DMS 273 treated with DMSO at 0.1 percent for 48 hours (cell line): ENCODE measurements around the gene CDX1.

Experiments used
- DNase-seq: peaks from one replicate; lab custom pipeline; 2025; lab: John Stamatoyannopoulos, UW

CDX1 gene

GRCh38 chr5:150146862-150147601 lies 19.5 kb upstream of the CDX1 start:
- DNase-seq: no peak

GRCh38 chr5:150147670-150148069 lies 18.9 kb upstream of the CDX1 start:
- no peak for DNase-seq

- DNase-seq: no peak
Measured at GRCh38 chr5:150148117-150148927, 18.3 kb upstream of the CDX1 start.

- no peak for DNase-seq
Measured at GRCh38 chr5:150149618-150150017, 17.0 kb upstream of the CDX1 start.

GRCh38 chr5:150152636-150153462 lies 13.7 kb upstream of the CDX1 start:
- no peak for DNase-seq

- no peak for DNase-seq
Measured at GRCh38 chr5:150153483-150153882, 13.1 kb upstream of the CDX1 start.

- DNase-seq: no peak
Measured at GRCh38 chr5:150153957-150154617, 12.5 kb upstream of the CDX1 start.

GRCh38 chr5:150154618-150155128 lies 11.9 kb upstream of the CDX1 start:
- no peak for DNase-seq

GRCh38 chr5:150155258-150156026 lies 11.1 kb upstream of the CDX1 start, which contains the start of gene PDGFRB:
Gene PDGFRB, minus strand, starts transcription at chr5:150155845. Its CDS starts 18,798 bp downstream, at chr5:150137047.
- DNase-seq: no peak

GRCh38 chr5:150156027-150156368 lies 10.6 kb upstream of the CDX1 start:
- DNase-seq: no peak

GRCh38 chr5:150156540-150156939 lies 10.0 kb upstream of the CDX1 start:
- DNase-seq: no peak

- no peak for DNase-seq
Measured at GRCh38 chr5:150157168-150157567, 9.4 kb upstream of the CDX1 start.

- DNase-seq: no peak
Measured at GRCh38 chr5:150158170-150158949, 8.2 kb upstream of the CDX1 start.

GRCh38 chr5:150159031-150159430 lies 7.5 kb upstream of the CDX1 start:
- DNase-seq: no peak

GRCh38 chr5:150159741-150160179 lies 6.8 kb upstream of the CDX1 start:
- DNase-seq: no peak

GRCh38 chr5:150160448-150161081 lies 6.0 kb upstream of the CDX1 start:
- no peak for DNase-seq

- no peak for DNase-seq
Measured at GRCh38 chr5:150161242-150162141, 5.1 kb upstream of the CDX1 start.

GRCh38 chr5:150162142-150162513 lies 4.5 kb upstream of the CDX1 start:
- DNase-seq: no peak

GRCh38 chr5:150163035-150163434 lies 3.5 kb upstream of the CDX1 start:
- DNase-seq: no peak
